Liver (tissue), 9 donors: ENCODE results near the gene ACTN4. TPM values are rescaled to one million over a fixed set of nuclear protein-coding genes. Genes with fewer than 3 reads are reported as not detected.

Source experiments
- DNase-seq: peaks from one replicate; pipeline ENCODE4 v3.0.0-alpha.2; 2017; ENCODE audit warnings: low spot score
- H3K27ac ChIP-seq, 2 donors: one replicate each; pipeline ENCODE4 v1.7.0; 2013; ENCODE audit warnings: inconsistent platforms in 2 of 2, low read length in 2 of 2, control low read depth in 1 of 2, low read depth in 1 of 2, mild to moderate bottlenecking in 1 of 2
- H3K27me3 ChIP-seq, 4 donors: one replicate each; pipeline versions ENCODE4 v1.6.1 to v1.7.0; 2013; ENCODE audit warnings: low read length in 3 of 4, inconsistent platforms in 1 of 4, mild to moderate bottlenecking in 1 of 4, moderate library complexity in 1 of 4; ENCODE audit not compliant: control insufficient read depth in 4 of 4, insufficient read depth in 4 of 4
- H3K36me3 ChIP-seq, 4 donors: one replicate each; pipeline versions ENCODE4 v1.6.1 to v1.7.0; 2013; ENCODE audit warnings: low read length in 3 of 4, mild to moderate bottlenecking in 3 of 4, low read depth in 1 of 4, moderate library complexity in 1 of 4; ENCODE audit not compliant: control insufficient read depth in 4 of 4, insufficient read depth in 3 of 4
- H3K4me1 ChIP-seq, 4 donors: one replicate each; pipeline versions ENCODE4 v1.6.1 to v1.7.0; 2013; ENCODE audit warnings: low read length in 3 of 4, mild to moderate bottlenecking in 3 of 4, moderate library complexity in 1 of 4; ENCODE audit not compliant: control insufficient read depth in 4 of 4, insufficient read depth in 4 of 4
- H3K4me3 ChIP-seq, 3 donors: one replicate each; pipeline versions ENCODE4 v1.6.1 to v1.7.0; 2013; ENCODE audit warnings: low read length in 3 of 3, control low read depth in 1 of 3, low read depth in 1 of 3, mild to moderate bottlenecking in 1 of 3
- H3K9ac ChIP-seq, 2 donors: one replicate each; pipeline ENCODE4 v1.7.0; 2013; ENCODE audit warnings: low read length in 2 of 2, mild to moderate bottlenecking in 2 of 2, moderate library complexity in 2 of 2, control low read depth in 1 of 2, low read depth in 1 of 2
- H3K9me3 ChIP-seq, 4 donors: one replicate each; pipeline versions ENCODE4 v1.6.1 to v1.7.0; 2013; ENCODE audit warnings: low read length in 3 of 4; ENCODE audit not compliant: control insufficient read depth in 4 of 4
- EGR1 ChIP-seq, 2 donors: IDR thresholded peaks; 2 replicates each; pipeline ENCODE4 v1.6.1; 2016 to 2018; ENCODE audit warnings: antibody characterized with exemption in 2 of 2, low read depth in 2 of 2
- FOXA1 ChIP-seq: IDR thresholded peaks from 2 replicates; pipeline ENCODE4 v1.6.1; 2016; ENCODE audit warnings: antibody characterized with exemption
- FOXA2 ChIP-seq: IDR thresholded peaks from 2 replicates; pipeline ENCODE4 v1.6.1; 2016; ENCODE audit warnings: antibody characterized with exemption
- GABPA ChIP-seq, 2 donors: IDR thresholded peaks in 1 of 2; conservative IDR thresholded peaks in 1 of 2; 2 replicates each; pipeline ENCODE4 v1.6.1; 2016; ENCODE audit warnings: antibody characterized with exemption in 2 of 2, mild to moderate bottlenecking in 1 of 2, moderate library complexity in 1 of 2
- HNF4A ChIP-seq, 2 donors: conservative IDR thresholded peaks; 2 replicates each; pipeline ENCODE4 v1.6.1; 2016; ENCODE audit warnings: antibody characterized with exemption in 2 of 2, mild to moderate bottlenecking in 2 of 2
- HNF4G ChIP-seq: IDR thresholded peaks from 2 replicates; pipeline ENCODE4 v1.6.1; 2016; ENCODE audit warnings: antibody characterized with exemption
- JUND ChIP-seq, 2 donors: IDR thresholded peaks; 2 replicates each; pipeline ENCODE4 v1.6.1; 2016; ENCODE audit warnings: antibody characterized with exemption in 2 of 2
- NR2F2 ChIP-seq: IDR thresholded peaks from 2 replicates; pipeline ENCODE4 v1.6.1; 2016; ENCODE audit warnings: antibody characterized with exemption
- RAD21 ChIP-seq, 2 donors: IDR thresholded peaks; 2 replicates each; pipeline ENCODE4 v1.6.1; 2016; ENCODE audit warnings: antibody characterized with exemption in 2 of 2, mild to moderate bottlenecking in 2 of 2
- RXRA ChIP-seq, 2 donors: IDR thresholded peaks; 2 replicates each; pipeline ENCODE4 v1.6.1; 2017 to 2018; ENCODE audit warnings: antibody characterized with exemption in 2 of 2, mild to moderate bottlenecking in 1 of 2
- SP1 ChIP-seq: IDR thresholded peaks from 2 replicates; pipeline ENCODE4 v1.6.1; 2018; ENCODE audit warnings: antibody characterized with exemption, mild to moderate bottlenecking
- TAF1 ChIP-seq: conservative IDR thresholded peaks from 2 replicates; pipeline ENCODE4 v1.6.1; 2016; ENCODE audit warnings: antibody characterized with exemption, mild to moderate bottlenecking
- YY1 ChIP-seq: IDR thresholded peaks from 2 replicates; pipeline ENCODE4 v1.6.1; 2016; ENCODE audit warnings: antibody characterized with exemption, mild to moderate bottlenecking
- WGBS: extraction: QIAGEN DNeasy Blood & Tissue Kit; methylation state at CpG from one replicate; pipeline ENCODE4 v1.1.7; 2013; 5-methylcytosine and 5-hydroxymethylcytosine counted together
- polyA plus RNA-seq, 2 donors: library from polyadenylated mRNA; stranded (reverse) in 1 of 2; unstranded in 1 of 2; fragments of 200-250 nt in 1 of 2; fragments of >200 nt in 1 of 2; fragmentation: Nextera tagmentation in 1 of 2; extraction: Ambion mirVana in 1 of 2; gene quantifications; one replicate each; pipeline versions ENCODE4 v1.2.1 to v1.2.3, GENCODE V29; 2013 to 2015
- total RNA-seq, 2 donors: library from RNA; depleted of rRNA; stranded (reverse); fragments of >200 nt; gene quantifications; one replicate each; pipeline ENCODE4 v1.2.3, GENCODE V29; 2014
- TF ChIP-seq, protein P1 (sequence below): IDR thresholded peaks from 2 replicates; pipeline ENCODE4 v1.6.1; 2016; ENCODE audit warnings: antibody characterized with exemption
- TF ChIP-seq, protein P2 (sequence below): IDR thresholded peaks from 2 replicates; pipeline ENCODE4 v1.6.1; 2016; ENCODE audit warnings: antibody characterized with exemption
- TF ChIP-seq, protein P3 (sequence below): IDR thresholded peaks from 2 replicates; pipeline ENCODE4 v1.6.1; 2016; ENCODE audit warnings: antibody characterized with exemption
- TF ChIP-seq, protein P4 (sequence below): IDR thresholded peaks from 2 replicates; pipeline ENCODE4 v1.6.1; 2016; ENCODE audit warnings: antibody characterized with exemption, mild to moderate bottlenecking
- TF ChIP-seq, protein P5 (sequence below): fragments of 150-350 bp; IDR thresholded peaks from 2 replicates; pipeline ENCODE4 v1.5.1; 2017; ENCODE audit warnings: improper control_type of control experiment, low read depth, low read length; ENCODE audit not compliant: missing input control
- donor health status: healthy.
- donor health status: healthy.
- donor health status: healthy.
- donor health status: healthy.
- donor health status: healthy.

The ACTN4 gene
- total and polyA plus RNA-seq, 4 donors = 35.4 to 164 (median 98.7) TPM

DNA sequence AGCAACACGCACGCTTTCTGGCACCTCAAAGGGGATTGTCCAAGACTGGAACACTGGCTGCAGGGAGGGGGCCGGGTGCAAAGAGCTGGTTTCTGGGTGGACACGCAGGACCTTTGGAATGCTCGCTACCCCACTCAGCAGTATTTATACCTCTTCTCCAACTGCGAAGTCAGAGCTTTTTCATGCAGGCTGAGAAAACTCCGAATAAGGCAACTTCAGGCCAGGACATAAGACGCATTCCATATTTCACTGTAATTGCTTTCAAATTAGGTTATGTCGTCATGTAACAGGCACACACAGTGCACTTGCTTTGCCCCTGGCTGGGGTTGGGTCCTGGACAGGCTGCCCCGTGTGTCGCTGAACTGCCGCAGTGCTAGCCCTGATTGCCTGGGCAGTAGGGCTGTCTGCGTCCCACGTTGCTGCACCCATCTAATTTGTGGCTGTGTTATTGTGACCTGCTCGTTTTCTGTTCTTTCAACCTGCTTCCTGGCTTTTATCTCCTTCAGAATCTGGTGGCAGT lies 44.5 kb downstream of the ACTN4 start:
- no peak for DNase-seq
- Histone ChIP-seq H3K9ac (no peak overlapping the region), H3K27ac (peak overlapping the region; percentile 49 to 69), H3K4me1 (peaks cover 13 to 49% (median 36%) of the 10 kb centered on the region in 4 donors), H3K36me3 (no peaks in the 10 kb centered on the region), H3K9me3 (no peaks in the 10 kb centered on the region), H3K4me3 (no peak overlapping the region), H3K27me3 (no peaks in the 10 kb centered on the region)
- WGBS = 78% methylated on average over 15 of the region's 15 CpGs
- peak in 1 of 2 donors; percentile 43 for TF ChIP-seq JUND (IDR thresholded peaks at IDR 0.05)
- TF ChIP-seq FOXA1 = no peak
- TF ChIP-seq RXRA (IDR thresholded peaks at IDR 0.05) = peak; percentile 85 to 90
- TF ChIP-seq HNF4G = no peak
- TF ChIP-seq FOXA2 = no peak
- TF ChIP-seq, protein P1, sequence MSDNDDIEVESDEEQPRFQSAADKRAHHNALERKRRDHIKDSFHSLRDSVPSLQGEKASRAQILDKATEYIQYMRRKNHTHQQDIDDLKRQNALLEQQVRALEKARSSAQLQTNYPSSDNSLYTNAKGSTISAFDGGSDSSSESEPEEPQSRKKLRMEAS = no peak
- TF ChIP-seq NR2F2 = peak; percentile 43
- TF ChIP-seq SP1 = peak; percentile 39
- TF ChIP-seq TAF1 = no peak
- TF ChIP-seq, protein P2, sequence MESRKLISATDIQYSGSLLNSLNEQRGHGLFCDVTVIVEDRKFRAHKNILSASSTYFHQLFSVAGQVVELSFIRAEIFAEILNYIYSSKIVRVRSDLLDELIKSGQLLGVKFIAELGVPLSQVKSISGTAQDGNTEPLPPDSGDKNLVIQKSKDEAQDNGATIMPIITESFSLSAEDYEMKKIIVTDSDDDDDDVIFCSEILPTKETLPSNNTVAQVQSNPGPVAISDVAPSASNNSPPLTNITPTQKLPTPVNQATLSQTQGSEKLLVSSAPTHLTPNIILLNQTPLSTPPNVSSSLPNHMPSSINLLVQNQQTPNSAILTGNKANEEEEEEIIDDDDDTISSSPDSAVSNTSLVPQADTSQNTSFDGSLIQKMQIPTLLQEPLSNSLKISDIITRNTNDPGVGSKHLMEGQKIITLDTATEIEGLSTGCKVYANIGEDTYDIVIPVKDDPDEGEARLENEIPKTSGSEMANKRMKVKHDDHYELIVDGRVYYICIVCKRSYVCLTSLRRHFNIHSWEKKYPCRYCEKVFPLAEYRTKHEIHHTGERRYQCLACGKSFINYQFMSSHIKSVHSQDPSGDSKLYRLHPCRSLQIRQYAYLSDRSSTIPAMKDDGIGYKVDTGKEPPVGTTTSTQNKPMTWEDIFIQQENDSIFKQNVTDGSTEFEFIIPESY = no peak
- no peak for TF ChIP-seq GABPA (IDR thresholded peaks at IDR 0.05 in 1 of 2, conservative IDR thresholded peaks at IDR 0.05 in 1 of 2)
- no peak for TF ChIP-seq EGR1 (IDR thresholded peaks at IDR 0.05; ENCODE audit: low read depth in 2 of 2)
- TF ChIP-seq YY1 = no peak

DNA sequence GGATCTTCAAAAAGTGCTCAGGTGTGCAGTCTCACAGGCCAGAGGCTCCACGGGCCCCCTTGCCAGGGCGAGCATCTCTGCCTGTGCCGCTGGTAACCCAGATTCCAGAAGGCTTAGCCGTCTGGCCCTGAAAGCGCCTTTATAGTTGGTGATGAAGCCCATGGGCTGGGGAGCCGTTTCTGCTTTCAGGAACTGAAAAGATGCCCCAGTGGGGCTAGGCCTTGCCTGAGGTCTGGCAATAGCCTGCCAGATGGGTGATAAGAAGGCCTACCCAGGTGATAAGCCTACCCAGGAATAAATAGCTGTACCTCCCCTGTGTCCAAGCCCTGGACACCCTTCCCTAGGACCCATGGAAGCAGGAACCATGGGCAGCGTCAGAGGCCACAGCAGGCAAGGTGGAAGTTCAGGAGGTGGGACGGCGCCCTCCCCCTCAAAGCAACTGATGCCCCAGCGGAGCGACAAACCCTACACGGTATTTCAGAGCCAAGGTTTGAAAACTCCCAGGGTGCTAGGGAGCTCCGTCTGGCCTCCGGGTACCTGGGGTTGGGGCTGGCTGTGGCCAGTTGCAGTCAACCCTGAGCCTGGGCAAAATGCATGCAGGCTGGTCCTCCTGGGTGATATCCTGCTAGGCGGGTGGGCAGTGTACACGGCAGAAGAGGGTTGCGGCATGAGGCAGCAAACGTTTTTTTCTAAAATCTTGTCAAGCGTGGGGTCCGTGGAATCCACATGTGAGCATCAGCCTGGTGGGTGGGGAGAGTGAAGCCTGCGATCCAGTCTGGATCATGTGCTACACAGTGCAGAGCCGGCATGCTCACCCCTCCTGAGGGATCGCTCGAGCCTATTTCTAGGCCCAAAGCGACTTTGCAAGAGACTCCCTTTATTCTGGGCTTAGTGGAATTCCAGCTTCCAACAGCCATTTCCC lies 45.3 kb downstream of the ACTN4 start:
- no peak for TF ChIP-seq FOXA1
- no peak for TF ChIP-seq HNF4G
- TF ChIP-seq, protein P1 = no peak
- TF ChIP-seq HNF4A (conservative IDR thresholded peaks at IDR 0.05) = no peak
- no peak for TF ChIP-seq SP1
- no peak for TF ChIP-seq EGR1 (IDR thresholded peaks at IDR 0.05; ENCODE audit: low read depth in 2 of 2)
- TF ChIP-seq, protein P3, sequence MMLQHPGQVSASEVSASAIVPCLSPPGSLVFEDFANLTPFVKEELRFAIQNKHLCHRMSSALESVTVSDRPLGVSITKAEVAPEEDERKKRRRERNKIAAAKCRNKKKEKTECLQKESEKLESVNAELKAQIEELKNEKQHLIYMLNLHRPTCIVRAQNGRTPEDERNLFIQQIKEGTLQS = no peak
- TF ChIP-seq JUND (IDR thresholded peaks at IDR 0.05) = no peak
- TF ChIP-seq, protein P4, sequence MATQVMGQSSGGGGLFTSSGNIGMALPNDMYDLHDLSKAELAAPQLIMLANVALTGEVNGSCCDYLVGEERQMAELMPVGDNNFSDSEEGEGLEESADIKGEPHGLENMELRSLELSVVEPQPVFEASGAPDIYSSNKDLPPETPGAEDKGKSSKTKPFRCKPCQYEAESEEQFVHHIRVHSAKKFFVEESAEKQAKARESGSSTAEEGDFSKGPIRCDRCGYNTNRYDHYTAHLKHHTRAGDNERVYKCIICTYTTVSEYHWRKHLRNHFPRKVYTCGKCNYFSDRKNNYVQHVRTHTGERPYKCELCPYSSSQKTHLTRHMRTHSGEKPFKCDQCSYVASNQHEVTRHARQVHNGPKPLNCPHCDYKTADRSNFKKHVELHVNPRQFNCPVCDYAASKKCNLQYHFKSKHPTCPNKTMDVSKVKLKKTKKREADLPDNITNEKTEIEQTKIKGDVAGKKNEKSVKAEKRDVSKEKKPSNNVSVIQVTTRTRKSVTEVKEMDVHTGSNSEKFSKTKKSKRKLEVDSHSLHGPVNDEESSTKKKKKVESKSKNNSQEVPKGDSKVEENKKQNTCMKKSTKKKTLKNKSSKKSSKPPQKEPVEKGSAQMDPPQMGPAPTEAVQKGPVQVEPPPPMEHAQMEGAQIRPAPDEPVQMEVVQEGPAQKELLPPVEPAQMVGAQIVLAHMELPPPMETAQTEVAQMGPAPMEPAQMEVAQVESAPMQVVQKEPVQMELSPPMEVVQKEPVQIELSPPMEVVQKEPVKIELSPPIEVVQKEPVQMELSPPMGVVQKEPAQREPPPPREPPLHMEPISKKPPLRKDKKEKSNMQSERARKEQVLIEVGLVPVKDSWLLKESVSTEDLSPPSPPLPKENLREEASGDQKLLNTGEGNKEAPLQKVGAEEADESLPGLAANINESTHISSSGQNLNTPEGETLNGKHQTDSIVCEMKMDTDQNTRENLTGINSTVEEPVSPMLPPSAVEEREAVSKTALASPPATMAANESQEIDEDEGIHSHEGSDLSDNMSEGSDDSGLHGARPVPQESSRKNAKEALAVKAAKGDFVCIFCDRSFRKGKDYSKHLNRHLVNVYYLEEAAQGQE = no peak
- TF ChIP-seq TAF1 = no peak
- TF ChIP-seq, protein P2 = no peak
- no peak for TF ChIP-seq RXRA (IDR thresholded peaks at IDR 0.05)
- no peak for TF ChIP-seq FOXA2
- no peak for TF ChIP-seq YY1
- TF ChIP-seq, protein P5, sequence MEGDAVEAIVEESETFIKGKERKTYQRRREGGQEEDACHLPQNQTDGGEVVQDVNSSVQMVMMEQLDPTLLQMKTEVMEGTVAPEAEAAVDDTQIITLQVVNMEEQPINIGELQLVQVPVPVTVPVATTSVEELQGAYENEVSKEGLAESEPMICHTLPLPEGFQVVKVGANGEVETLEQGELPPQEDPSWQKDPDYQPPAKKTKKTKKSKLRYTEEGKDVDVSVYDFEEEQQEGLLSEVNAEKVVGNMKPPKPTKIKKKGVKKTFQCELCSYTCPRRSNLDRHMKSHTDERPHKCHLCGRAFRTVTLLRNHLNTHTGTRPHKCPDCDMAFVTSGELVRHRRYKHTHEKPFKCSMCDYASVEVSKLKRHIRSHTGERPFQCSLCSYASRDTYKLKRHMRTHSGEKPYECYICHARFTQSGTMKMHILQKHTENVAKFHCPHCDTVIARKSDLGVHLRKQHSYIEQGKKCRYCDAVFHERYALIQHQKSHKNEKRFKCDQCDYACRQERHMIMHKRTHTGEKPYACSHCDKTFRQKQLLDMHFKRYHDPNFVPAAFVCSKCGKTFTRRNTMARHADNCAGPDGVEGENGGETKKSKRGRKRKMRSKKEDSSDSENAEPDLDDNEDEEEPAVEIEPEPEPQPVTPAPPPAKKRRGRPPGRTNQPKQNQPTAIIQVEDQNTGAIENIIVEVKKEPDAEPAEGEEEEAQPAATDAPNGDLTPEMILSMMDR = no peak
- TF ChIP-seq RAD21 (IDR thresholded peaks at IDR 0.05) = no peak
- TF ChIP-seq GABPA (IDR thresholded peaks at IDR 0.05 in 1 of 2, conservative IDR thresholded peaks at IDR 0.05 in 1 of 2) = no peak
- TF ChIP-seq NR2F2 = no peak
- WGBS = 82% methylated on average over 25 of the region's 25 CpGs
- H3K4me3 ChIP-seq = no peak overlapping the region
- H3K9me3 ChIP-seq = no peaks in the 10 kb centered on the region
- H3K27ac ChIP-seq = peak overlapping the region; percentile 49 to 69
- no peak for DNase-seq
- H3K36me3 ChIP-seq = no peaks in the 10 kb centered on the region
- H3K9ac ChIP-seq = no peak overlapping the region
- no peaks in the 10 kb centered on the region for H3K27me3 ChIP-seq
- peaks cover 15 to 56% (median 39%) of the 10 kb centered on the region in 4 donors for H3K4me1 ChIP-seq
